GM12878 (cell line): ENCODE results near the gene PDLIM3. TPM values are rescaled to one million over a fixed set of nuclear protein-coding genes. Genes with fewer than 3 reads are reported as not detected.

Experiments
- ATAC-seq: fragments of 200-7000 bp; cut with Tn5 transposase; 3 replicates; pipeline ENCODE4 v1.9.1; 2020; ENCODE audit warnings: mild to moderate bottlenecking, moderate library complexity
- BruUV-seq: library from RNA; stranded (reverse); fragments of 400-500 nt; replicated peaks from 2 replicates; lab custom pipeline; 2021; lab: Mats Ljungman, UMichigan
- CTCF ChIA-PET: fragments of 300-600 bp; sonication (Branson Sonifier 250); formaldehyde crosslinking; extraction: SDS; loops from one replicate; lab custom pipeline; 2021; ENCODE audit warnings: inconsistent platforms; lab: Yijun Ruan, JAX
- POLR2A ChIA-PET: fragments of 350-600 bp; formaldehyde crosslinking; extraction: SDS; loops from one replicate; lab custom pipeline; 2021; ENCODE audit warnings: inconsistent platforms; lab: Charles Lee
- RAD21 ChIA-PET: fragments of 300-600 bp; sonication (Branson Sonifier 250); formaldehyde crosslinking; loops from one replicate; lab custom pipeline; 2023; ENCODE audit warnings: antibody characterized with exemption; ENCODE audit not compliant: unreplicated experiment; lab: Charles Lee
- SMC1A ChIA-PET: fragments of 300-600 bp; sonication (Branson Sonifier 250); formaldehyde crosslinking; loops from one replicate; lab custom pipeline; 2023; ENCODE audit not compliant: unreplicated experiment, uncharacterized antibody; lab: Charles Lee
- DNase-seq: peaks from one replicate; pipeline ENCODE4 v3.0.0-alpha.2; 2011; ENCODE audit warnings: low read depth, low spot score
- FAIRE-seq: peaks from 3 replicates; lab custom pipeline; 2011; peaks lifted over from hg19 to GRCh38; lab: Jason Lieb, UNC
- H2AFZ ChIP-seq: 2 replicates; pipeline ENCODE4 v1.6.0; 2011; ENCODE audit warnings: low read depth, low read length, control low read depth; ENCODE audit not compliant: control insufficient read depth
- H3K27ac ChIP-seq: 2 replicates; pipeline ENCODE4 v1.5.1; 2011; ENCODE audit warnings: control low read depth; ENCODE audit not compliant: control insufficient read depth, insufficient read depth
- H3K27me3 ChIP-seq, 2 experiments: replicated peaks in 1 of 2; 2 replicates each; pipeline versions ENCODE4 v1.6.0 to v1.6.1; 2011; ENCODE audit warnings: low read length in 1 of 2; ENCODE audit not compliant: control insufficient read depth in 2 of 2, insufficient read depth in 2 of 2
- H3K36me3 ChIP-seq, 2 experiments: 2 replicates each; pipeline ENCODE4 v1.5.1; 2011; ENCODE audit warnings: low read length in 1 of 2; ENCODE audit not compliant: control insufficient read depth in 2 of 2, insufficient read depth in 2 of 2
- H3K4me1 ChIP-seq: 2 replicates; pipeline ENCODE4 v1.6.1; 2011; ENCODE audit warnings: mild to moderate bottlenecking, low read length, moderate library complexity, mixed read lengths; ENCODE audit not compliant: control insufficient read depth, insufficient read depth
- H3K4me2 ChIP-seq: 2 replicates; pipeline ENCODE4 v1.6.0; 2011; ENCODE audit warnings: control low read depth; ENCODE audit not compliant: control insufficient read depth, insufficient read depth
- H3K4me3 ChIP-seq: fragments of 200-600 bp; sonication (generic); 2 replicates; pipeline ENCODE4 v1.5.1; 2016
- H3K79me2 ChIP-seq: 2 replicates; pipeline ENCODE4 v1.6.0; 2011; ENCODE audit warnings: low read length; ENCODE audit not compliant: control insufficient read depth, insufficient read depth
- H3K9ac ChIP-seq: 2 replicates; pipeline ENCODE4 v1.8.0; 2011; ENCODE audit warnings: low read length, control low read depth, mixed read lengths; ENCODE audit not compliant: control insufficient read depth, insufficient read depth
- H3K9me3 ChIP-seq: replicated peaks from 3 replicates; pipeline ENCODE4 v1.5.1; 2011; ENCODE audit warnings: mild to moderate bottlenecking, low read length; ENCODE audit not compliant: control insufficient read depth, insufficient read depth
- H4K20me1 ChIP-seq: 2 replicates; pipeline ENCODE4 v1.6.0; 2011; ENCODE audit not compliant: control insufficient read depth, insufficient read depth
- ASH2L ChIP-seq: fragments of 300-600, 200-600 bp; sonication (generic); IDR thresholded peaks from 2 replicates; pipeline ENCODE4 v1.6.1; 2017; ENCODE audit warnings: low read depth, mild to moderate bottlenecking, borderline replicate concordance
- BACH1 ChIP-seq: fragments of 450-650 bp; IDR thresholded peaks from 2 replicates; pipeline ENCODE4 v1.6.1; 2017; ENCODE audit warnings: mild to moderate bottlenecking, borderline replicate concordance
- E2F4 ChIP-seq: IDR thresholded peaks from 2 replicates; pipeline ENCODE4 v1.6.1; 2012; ENCODE audit warnings: low read depth, low read length, improper control_type of control experiment
- IRF5 ChIP-seq: fragments of 450-650 bp; IDR thresholded peaks from 2 replicates; pipeline ENCODE4 v1.6.1; 2017; ENCODE audit warnings: borderline replicate concordance
- MEF2A ChIP-seq: IDR thresholded peaks from 2 replicates; pipeline ENCODE4 v1.6.1; 2011; ENCODE audit warnings: low read depth, mild to moderate bottlenecking, low read length, moderate library complexity; ENCODE audit not compliant: insufficient read depth
- NRF1 ChIP-seq: conservative IDR thresholded peaks from 2 replicates; pipeline ENCODE4 v1.6.1; 2011; ENCODE audit warnings: mild to moderate bottlenecking, low read depth, low read length, improper control_type of control experiment
- PML ChIP-seq: IDR thresholded peaks from 2 replicates; pipeline ENCODE4 v1.6.1; 2012; ENCODE audit warnings: low read length, inconsistent platforms
- PRDM15 ChIP-seq: fragments of 450-650 bp; formaldehyde crosslinking; IDR thresholded peaks from 2 replicates; pipeline ENCODE4 v1.4.0; 2020; ENCODE audit warnings: mild to moderate bottlenecking, moderate library complexity
- RELB ChIP-seq: fragments of 450-650 bp; IDR thresholded peaks from 2 replicates; pipeline ENCODE4 v1.6.1; 2017; ENCODE audit warnings: low read depth, mild to moderate bottlenecking, moderate library complexity
- RFX5 ChIP-seq: IDR thresholded peaks from 2 replicates; pipeline ENCODE4 v1.6.1; 2011; ENCODE audit warnings: low read depth, low read length, improper control_type of control experiment
- TBL1XR1 ChIP-seq: IDR thresholded peaks from 2 replicates; pipeline ENCODE4 v1.6.1; 2012; ENCODE audit warnings: low read depth, low read length, improper control_type of control experiment
- WGBS: methylation state at CpG from one replicate; pipeline ENCODE4 v1.1.6; 2016; ENCODE audit warnings: low lambda C conversion rate; ENCODE audit not compliant: insufficient replicate concordance, insufficient coverage; ENCODE audit errors: missing lambda C conversion rate; 5-methylcytosine and 5-hydroxymethylcytosine counted together
- in situ Hi-C: fragments of 300-500 bp; cut with MboI; formaldehyde crosslinking; loops from 9 replicates; pipeline ENCODE4 v1.14.3; 2018; ENCODE audit warnings: mixed read lengths
- intact Hi-C: fragments of 100-400 bp; cut with micrococcal nuclease; formaldehyde crosslinking; loops from one replicate; pipeline ENCODE4 v1.14.2; 2022; ENCODE audit not compliant: unreplicated experiment
- polyA plus RNA-seq, 11 experiments: library from polyadenylated mRNA; depleted of rRNA in 4 of 11; unstranded in 6 of 11; stranded (reverse) in 5 of 11; fragments of >200 nt; fragmentation: Nextera tagmentation in 4 of 11; fragmentation: Illumina TruSeq in 1 of 11; extraction: Ambion mirVana in 4 of 11; extraction: Trizol in 1 of 11; gene quantifications; 1 replicate in 1 of 11; 2 replicates in 10 of 11; pipeline versions ENCODE4 v1.2.1 to v1.2.3, GENCODE V29; 2011 to 2016; ENCODE audit warnings: inconsistent platforms in 2 of 11, missing spikeins in 2 of 11, low read depth in 1 of 11
- total RNA-seq, 4 experiments: library from RNA; depleted of rRNA in 3 of 4; stranded (reverse); fragments of >200 nt in 3 of 4; fragmentation: Illumina TruSeq in 1 of 4; extraction: Trizol in 1 of 4; gene quantifications; 2 replicates each; pipeline versions ENCODE4 v1.2.1 to v1.2.3, GENCODE V29; 2013 to 2021

The PDLIM3 gene
- total and polyA plus RNA-seq, 10 of the 15 experiments (the other 5 are each of a cell fraction or from before 2014, with no cell fraction given): 0.04 to 0.43 (median 0.08) TPM; not detected in 7

- no peaks in the 10 kb centered on the region; a peak in 1 of 4 replicates for H3K27me3 ChIP-seq
- H3K9ac ChIP-seq: no peak overlapping the region
- ChIA-PET CTCF (interaction anchor here (0.6 kb wide), 1 partner anchor 465 kb away, joined by 3 read pairs; no protein-coding TSS in a partner anchor), SMC1A (no interaction called here)
- FAIRE-seq (no peak), DNase-seq (no peak), ATAC-seq (no peak)
- H3K36me3 ChIP-seq: no peaks in the 10 kb centered on the region
- no peaks in the 10 kb centered on the region for H3K79me2 ChIP-seq
- 50% methylated on average over 1 of the region's 1 CpG for WGBS
- no peak for TF ChIP-seq E2F4
- TF ChIP-seq RELB: no peak
- TF ChIP-seq TBL1XR1: no peak
- TF ChIP-seq PML: no peak
- TF ChIP-seq IRF5: no peak
- no peak for TF ChIP-seq RFX5
- no peak for TF ChIP-seq MEF2A
- TF ChIP-seq ASH2L: no peak
- no peak for TF ChIP-seq PRDM15 (CRISPR knock-in tag)
- no peak for TF ChIP-seq NRF1
- no peak for TF ChIP-seq BACH1
- TF ChIP-seq, all 136 proteins: peak for 0
- ChIA-PET POLR2A (no interaction called here), RAD21 (no interaction called here)
- H3K27ac ChIP-seq: no peak overlapping the region
- no peak overlapping the region for H3K4me2 ChIP-seq
- BruUV-seq: no TSS peak
- intact Hi-C loops: no loop called here
- no peaks in the 10 kb centered on the region for H4K20me1 ChIP-seq
- no peak overlapping the region for H2AFZ ChIP-seq
- in situ Hi-C loops: no loop called here
- H3K4me3 ChIP-seq: no peak overlapping the region
- H3K9me3 ChIP-seq: no peaks in the 10 kb centered on the region
- no peaks in the 10 kb centered on the region for H3K4me1 ChIP-seq
Measured at GRCh38 chr4:185548587-185548986, 13.3 kb upstream of the PDLIM3 start.
